HG02678 (cell line): ENCODE measurements around the gene SMARCB1.

ENCODE experiments used
- ATAC-seq: cut with Tn5 transposase; IDR thresholded peaks from one replicate; pipeline ENCODE4 v1.9.1; 2021; ENCODE audit warnings: mild to moderate bottlenecking, moderate library complexity; ENCODE audit not compliant: unreplicated experiment

Gene SMARCB1

GRCh38 chr22:23874871-23875270, 88.1 kb downstream of the SMARCB1 start:
- ATAC-seq = no peak

GRCh38 chr22:23875801-23876200, 89.0 kb downstream of the SMARCB1 start:
- ATAC-seq = no peak

GRCh38 chr22:23877566-23877965, 90.8 kb downstream of the SMARCB1 start:
- no peak for ATAC-seq

GRCh38 chr22:23878219-23878618, 91.5 kb downstream of the SMARCB1 start:
- no peak for ATAC-seq

DNA sequence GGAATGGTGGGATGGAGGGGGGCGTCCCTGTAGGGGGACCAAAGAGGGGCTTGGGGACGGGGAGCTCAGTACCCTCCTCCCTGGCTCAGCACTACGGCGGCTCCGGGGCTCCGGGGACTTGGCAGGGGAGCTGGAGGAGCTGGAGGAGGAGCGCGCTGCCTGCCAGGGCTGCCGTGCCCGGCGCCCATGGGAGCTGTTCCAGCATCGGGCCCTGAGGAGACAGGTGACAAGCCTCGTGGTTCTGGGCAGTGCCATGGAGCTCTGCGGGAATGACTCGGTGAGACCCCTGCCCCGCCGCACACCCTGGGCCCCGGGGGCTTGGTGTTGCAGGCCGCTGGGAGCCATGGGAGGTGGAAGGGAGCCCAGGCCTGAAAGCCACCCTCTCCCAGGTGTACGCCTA, 95.6 kb downstream of the SMARCB1 start:
- no peak for ATAC-seq

DNA sequence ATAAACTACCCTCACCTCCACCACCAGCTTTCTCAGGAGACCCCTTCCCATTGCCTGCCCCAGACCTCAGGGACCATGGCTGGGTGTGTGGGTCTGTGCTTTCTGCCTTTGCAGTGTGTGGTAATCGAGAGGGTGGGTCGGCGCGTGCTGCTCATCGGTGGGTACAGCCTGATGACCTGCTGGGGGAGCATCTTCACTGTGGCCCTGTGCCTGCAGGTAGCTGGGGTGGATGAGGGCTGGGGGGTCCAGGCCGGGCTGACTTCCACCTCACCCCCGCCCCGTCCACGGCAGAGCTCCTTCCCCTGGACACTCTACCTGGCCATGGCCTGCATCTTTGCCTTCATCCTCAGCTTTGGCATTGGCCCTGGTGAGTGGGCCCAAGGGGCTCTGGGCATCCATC, 96.9 kb downstream of the SMARCB1 start:
- no peak for ATAC-seq

GRCh38 chr22:23884140-23884539, 97.4 kb downstream of the SMARCB1 start:
- ATAC-seq = no peak
